Measurements from ENCODE around the gene ALDH4A1.

The ALDH4A1 gene

DNA sequence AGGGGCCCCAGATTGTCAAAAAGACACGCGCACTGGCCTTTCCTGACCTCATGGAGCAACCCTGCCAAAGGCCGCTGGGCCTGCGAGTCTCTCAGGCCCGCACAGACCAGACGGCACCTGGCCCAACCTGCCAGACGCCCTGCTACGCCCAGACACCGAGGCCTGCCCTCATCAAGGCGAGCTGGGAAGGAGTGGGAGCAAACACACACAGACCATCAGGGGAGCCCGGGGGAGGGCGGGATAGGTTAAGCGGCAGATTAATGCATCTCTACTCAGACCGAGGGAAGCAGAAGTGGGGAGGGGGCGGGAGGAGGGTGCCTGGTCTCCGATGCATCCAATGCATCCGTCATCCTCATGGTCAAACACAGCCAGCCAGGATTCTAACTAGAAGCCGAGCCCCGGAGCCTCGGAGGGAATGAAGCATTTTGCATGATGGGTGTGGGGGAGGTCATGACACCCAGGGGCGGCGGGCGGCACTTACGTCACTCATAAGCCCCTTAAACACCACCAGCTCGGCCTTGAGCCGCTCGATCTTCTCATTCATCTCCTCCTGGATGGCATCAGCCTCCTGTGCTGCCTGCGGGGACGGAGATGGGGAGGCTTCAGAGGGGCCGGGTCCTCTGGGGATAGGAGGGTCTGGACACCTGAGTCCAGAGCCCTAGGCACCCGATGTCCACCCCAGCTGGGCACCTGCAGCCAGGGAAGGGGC lies 17.0 kb upstream of the ALDH4A1 start:
- H3K27me3 ChIP-seq (ENCODE audit: low read depth, low read length): peaks cover 16% of the 10 kb centered on the region
- peaks cover 14% of the 10 kb centered on the region for H3K4me1 ChIP-seq (ENCODE audit: low read length)
- TF ChIP-seq, protein P1, sequence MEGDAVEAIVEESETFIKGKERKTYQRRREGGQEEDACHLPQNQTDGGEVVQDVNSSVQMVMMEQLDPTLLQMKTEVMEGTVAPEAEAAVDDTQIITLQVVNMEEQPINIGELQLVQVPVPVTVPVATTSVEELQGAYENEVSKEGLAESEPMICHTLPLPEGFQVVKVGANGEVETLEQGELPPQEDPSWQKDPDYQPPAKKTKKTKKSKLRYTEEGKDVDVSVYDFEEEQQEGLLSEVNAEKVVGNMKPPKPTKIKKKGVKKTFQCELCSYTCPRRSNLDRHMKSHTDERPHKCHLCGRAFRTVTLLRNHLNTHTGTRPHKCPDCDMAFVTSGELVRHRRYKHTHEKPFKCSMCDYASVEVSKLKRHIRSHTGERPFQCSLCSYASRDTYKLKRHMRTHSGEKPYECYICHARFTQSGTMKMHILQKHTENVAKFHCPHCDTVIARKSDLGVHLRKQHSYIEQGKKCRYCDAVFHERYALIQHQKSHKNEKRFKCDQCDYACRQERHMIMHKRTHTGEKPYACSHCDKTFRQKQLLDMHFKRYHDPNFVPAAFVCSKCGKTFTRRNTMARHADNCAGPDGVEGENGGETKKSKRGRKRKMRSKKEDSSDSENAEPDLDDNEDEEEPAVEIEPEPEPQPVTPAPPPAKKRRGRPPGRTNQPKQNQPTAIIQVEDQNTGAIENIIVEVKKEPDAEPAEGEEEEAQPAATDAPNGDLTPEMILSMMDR (IDR thresholded peaks at IDR 0.05; ENCODE audit: low read depth, low read length): no peak
- TF ChIP-seq EZH2phosphoT487 (IDR thresholded peaks at IDR 0.05; ENCODE audit: low read depth): no peak
- H3K27ac ChIP-seq (ENCODE audit: low read length): no peak overlapping the region
- no peaks in the 10 kb centered on the region for H3K79me2 ChIP-seq (ENCODE audit: low read length)
- no peak overlapping the region for H2AFZ ChIP-seq (ENCODE audit: low read depth, low read length)
- no peaks in the 10 kb centered on the region for H3K36me3 ChIP-seq (replicated peaks; ENCODE audit: low read depth, low read length)
- no peak overlapping the region for H3K9ac ChIP-seq (ENCODE audit: low read length)
- no peaks in the 10 kb centered on the region for H4K20me1 ChIP-seq (ENCODE audit: insufficient read depth, low read length)
- H3K4me2 ChIP-seq (ENCODE audit: low read length): no peak overlapping the region
- no peaks in the 10 kb centered on the region for H3K9me3 ChIP-seq (ENCODE audit: insufficient read depth, low read length)
- no peak overlapping the region for H3K4me3 ChIP-seq (ENCODE audit: low read length)

DNA sequence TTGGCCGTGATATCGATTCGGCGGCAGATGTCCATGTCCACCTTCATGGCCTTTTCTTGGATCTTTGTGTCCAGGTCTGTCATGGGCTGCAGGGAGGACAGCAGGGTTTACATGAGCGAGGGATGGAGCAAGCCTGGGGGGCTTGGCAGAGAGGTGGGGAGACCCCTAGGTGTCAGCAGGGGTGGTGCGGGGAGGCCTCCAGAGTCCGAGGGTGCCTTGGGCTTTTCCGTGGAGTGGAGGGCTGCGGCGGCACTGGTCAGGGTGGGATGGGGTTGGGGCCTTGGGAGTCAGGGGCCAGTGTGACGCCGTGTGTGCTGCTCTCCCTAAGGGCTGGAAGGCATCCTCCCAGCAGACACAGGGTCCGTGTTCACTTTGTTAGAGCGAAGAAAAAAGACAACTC lies 16.1 kb upstream of the ALDH4A1 start:
- Histone ChIP-seq H4K20me1 (ENCODE audit: insufficient read depth, low read length) (no peaks in the 10 kb centered on the region), H3K79me2 (ENCODE audit: low read length) (no peaks in the 10 kb centered on the region), H3K9ac (ENCODE audit: low read length) (no peak overlapping the region), H3K4me3 (ENCODE audit: low read length) (no peak overlapping the region), H3K9me3 (ENCODE audit: insufficient read depth, low read length) (no peaks in the 10 kb centered on the region), H3K27ac (ENCODE audit: low read length) (no peak overlapping the region), H3K27me3 (ENCODE audit: low read depth, low read length) (peaks cover 12% of the 10 kb centered on the region), H2AFZ (ENCODE audit: low read depth, low read length) (no peak overlapping the region), H3K4me2 (ENCODE audit: low read length) (no peak overlapping the region), H3K4me1 (ENCODE audit: low read length) (peaks cover 11% of the 10 kb centered on the region), H3K36me3 (replicated peaks; ENCODE audit: low read depth, low read length) (no peaks in the 10 kb centered on the region)
- TF ChIP-seq EZH2phosphoT487 (IDR thresholded peaks at IDR 0.05; ENCODE audit: low read depth): no peak
- TF ChIP-seq, protein P1 (IDR thresholded peaks at IDR 0.05; ENCODE audit: low read depth, low read length): no peak

DNA sequence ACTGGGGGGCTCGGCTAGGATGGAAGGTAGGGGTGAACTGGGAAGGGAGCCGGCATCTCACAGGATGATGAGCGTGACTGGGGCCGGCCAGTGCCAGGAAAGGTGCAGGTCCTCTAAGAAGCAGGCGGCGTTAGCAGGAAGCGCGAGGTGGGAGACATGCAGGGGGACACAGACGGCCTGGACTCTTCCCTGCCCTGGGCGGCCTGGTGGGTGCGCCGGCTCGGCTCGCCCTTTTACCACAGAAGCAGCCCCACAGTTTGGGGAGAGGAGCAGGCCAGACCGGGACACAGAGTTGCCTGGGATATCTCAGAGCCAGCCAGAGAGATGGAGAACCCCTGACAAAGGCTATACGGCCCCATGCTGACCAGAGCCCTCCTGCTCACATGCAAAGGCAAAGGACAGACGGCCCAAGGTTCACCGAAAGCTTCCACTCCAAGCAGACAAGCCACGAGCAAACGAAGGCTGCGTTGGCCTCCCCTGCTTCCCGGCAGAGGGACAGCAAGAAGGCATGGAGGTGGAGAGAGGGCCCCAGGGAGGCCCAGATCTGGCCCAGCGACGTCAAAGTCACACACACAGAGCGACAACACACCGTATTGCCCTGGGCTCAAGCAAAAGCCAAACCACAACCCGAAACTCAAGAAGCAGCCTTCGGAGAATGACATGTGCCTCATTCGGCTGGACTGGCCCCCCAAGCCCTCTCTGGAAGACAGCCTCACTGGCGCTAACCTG lies 14.9 kb upstream of the ALDH4A1 start:
- Histone ChIP-seq H3K4me3 (ENCODE audit: low read length) (no peak overlapping the region), H3K9me3 (ENCODE audit: insufficient read depth, low read length) (no peaks in the 10 kb centered on the region), H3K27ac (ENCODE audit: low read length) (no peak overlapping the region), H3K4me2 (ENCODE audit: low read length) (no peak overlapping the region), H3K9ac (ENCODE audit: low read length) (no peak overlapping the region), H4K20me1 (ENCODE audit: insufficient read depth, low read length) (no peaks in the 10 kb centered on the region), H3K27me3 (ENCODE audit: low read depth, low read length) (peaks cover 8% of the 10 kb centered on the region), H3K79me2 (ENCODE audit: low read length) (no peaks in the 10 kb centered on the region), H3K36me3 (replicated peaks; ENCODE audit: low read depth, low read length) (no peaks in the 10 kb centered on the region), H2AFZ (ENCODE audit: low read depth, low read length) (no peak overlapping the region), H3K4me1 (ENCODE audit: low read length) (peaks cover 9% of the 10 kb centered on the region)
- no peak for TF ChIP-seq EZH2phosphoT487 (IDR thresholded peaks at IDR 0.05; ENCODE audit: low read depth)
- TF ChIP-seq, protein P1 (IDR thresholded peaks at IDR 0.05; ENCODE audit: low read depth, low read length): no peak

DNA sequence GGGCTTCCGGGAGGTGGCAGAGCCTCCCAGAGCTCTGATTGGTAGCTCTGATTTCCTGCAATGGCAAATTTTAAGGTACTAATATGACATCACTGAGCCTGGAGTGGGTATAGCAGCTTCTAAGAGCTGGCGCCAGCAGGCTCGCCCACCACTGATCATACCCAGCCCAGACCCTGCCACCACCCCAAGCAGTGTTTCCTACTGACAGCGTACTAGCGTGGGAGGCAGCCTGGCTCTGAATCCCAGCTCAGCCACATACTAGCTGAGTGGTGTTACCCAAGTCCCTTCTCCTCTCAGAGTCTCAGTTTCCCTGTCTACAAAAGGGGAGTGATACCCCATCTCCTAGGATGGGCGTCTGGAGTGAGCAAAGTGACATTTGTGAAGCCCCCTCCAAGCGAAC lies 13.0 kb upstream of the ALDH4A1 start:
- TF ChIP-seq EZH2phosphoT487 (IDR thresholded peaks at IDR 0.05; ENCODE audit: low read depth): no peak
- H2AFZ ChIP-seq (ENCODE audit: low read depth, low read length): no peak overlapping the region
- no peak overlapping the region for H3K9ac ChIP-seq (ENCODE audit: low read length)
- no peak overlapping the region for H3K4me2 ChIP-seq (ENCODE audit: low read length)
- no peak overlapping the region for H3K27ac ChIP-seq (ENCODE audit: low read length)
- H3K9me3 ChIP-seq (ENCODE audit: insufficient read depth, low read length): no peaks in the 10 kb centered on the region
- H3K79me2 ChIP-seq (ENCODE audit: low read length): no peaks in the 10 kb centered on the region
- H3K36me3 ChIP-seq (replicated peaks; ENCODE audit: low read depth, low read length): no peaks in the 10 kb centered on the region
- no peak overlapping the region for H3K4me3 ChIP-seq (ENCODE audit: low read length)
- H4K20me1 ChIP-seq (ENCODE audit: insufficient read depth, low read length): no peaks in the 10 kb centered on the region
- peaks cover 4% of the 10 kb centered on the region for H3K4me1 ChIP-seq (ENCODE audit: low read length)
- H3K27me3 ChIP-seq (ENCODE audit: low read depth, low read length): peaks cover under 1% of the 10 kb centered on the region; the same call in 1 of the 2 replicates
